Right ventricle myocardium inferior (tissue), 1 donor: ENCODE measurements around the gene SH3PXD2B. TPM values are rescaled to one million over a fixed set of nuclear protein-coding genes. Genes with fewer than 3 reads are reported as not detected.
"Not testable (repeated sequence)": the region's sequence is repeated elsewhere in the genome, so short reads cannot be mapped to it uniquely, and the experiment has no call there.

ENCODE experiments used
- ATAC-seq: fragments of 200-7000 bp; cut with Tn5 transposase; one replicate; pipeline ENCODE4 v1.9.1; 2020; ENCODE audit warnings: mild to moderate bottlenecking, moderate library complexity
- DNase-seq: peaks from one replicate; pipeline ENCODE4 v3.0.0; 2021; ENCODE audit errors: missing footprints
- intact Hi-C: fragments of 100-400 bp; cut with DNase I; formaldehyde crosslinking; loops from one replicate; pipeline ENCODE4 v1.11.0; 2022
- total RNA-seq: library from RNA; stranded (reverse); fragmentation: NEBNext Ultra II Directional; extraction: Animal tissue kit (Norgen Biotek cat#: 25700); gene quantifications from one replicate; pipeline ENCODE4 v1.2.1, GENCODE V29; 2021
- donor health status: DM: no; HTN: yes; CAD: no; lungs with severe emphysema.

The SH3PXD2B gene
- total RNA-seq, 1 donor from 2014 or later = 5.4 TPM

GRCh38 chr5:172336676-172337285 is 117.5 kb downstream of the SH3PXD2B start:
- DNase-seq (no peak), ATAC-seq (no peak)
- intact Hi-C loops = no loop called here

GRCh38 chr5:172336264-172336663 is 118.1 kb downstream of the SH3PXD2B start:
- DNase-seq = no peak
- no peak for ATAC-seq
- intact Hi-C loops = no loop called here

- DNase-seq = no peak
- intact Hi-C loops = no loop called here
- no peak for ATAC-seq
These were observed 118.6 kb downstream of the SH3PXD2B start for GRCh38 chr5:172335721-172336120.

- ATAC-seq (no peak), DNase-seq (no peak)
- intact Hi-C loops = no loop called here
These were observed 119.7 kb downstream of the SH3PXD2B start for GRCh38 chr5:172334641-172335040.

- ATAC-seq (no peak), DNase-seq (no peak)
- intact Hi-C loops = no loop called here
These were observed 120.1 kb downstream of the SH3PXD2B start for GRCh38 chr5:172334196-172334595.

- ATAC-seq, intact Hi-C loops, DNase-seq: not testable (repeated sequence)
These were observed 127.4 kb downstream of the SH3PXD2B start for GRCh38 chr5:172326901-172327300.

- intact Hi-C loops = no loop called here
- DNase-seq (no peak), ATAC-seq (no peak)
These were observed 128.9 kb downstream of the SH3PXD2B start for GRCh38 chr5:172325452-172325851.

- DNase-seq (no peak), ATAC-seq (no peak)
- intact Hi-C loops = no loop called here
These were observed 132.0 kb downstream of the SH3PXD2B start for GRCh38 chr5:172322028-172322965.

GRCh38 chr5:172321593-172321992 is 132.7 kb downstream of the SH3PXD2B start:
- no peak for DNase-seq
- intact Hi-C loops = no loop called here
- no peak for ATAC-seq

GRCh38 chr5:172319708-172320441 is 134.4 kb downstream of the SH3PXD2B start:
- no peak for DNase-seq
- intact Hi-C loops = no loop called here

GRCh38 chr5:172315587-172316493 is 138.5 kb downstream of the SH3PXD2B start:
- ATAC-seq = no peak
- intact Hi-C loops = no loop called here
- no peak for DNase-seq

More at GRCh38 chr5:172319708-172320441, 134.4 kb downstream of the SH3PXD2B start:
- ATAC-seq = peak; percentile 57

GRCh38 chr5:172313915-172314314 is 140.4 kb downstream of the SH3PXD2B start:
- ATAC-seq = no peak
- intact Hi-C loops = no loop called here
- no peak for DNase-seq

- no peak for ATAC-seq
- DNase-seq = no peak
- intact Hi-C loops = no loop called here
These were observed 142.0 kb downstream of the SH3PXD2B start for GRCh38 chr5:172312286-172312685.

GRCh38 chr5:172311605-172312004 is 142.7 kb downstream of the SH3PXD2B start:
- DNase-seq (no peak), ATAC-seq (no peak)
- intact Hi-C loops = no loop called here

GRCh38 chr5:172311026-172311425 is 143.3 kb downstream of the SH3PXD2B start:
- no peak for DNase-seq
- intact Hi-C loops = no loop called here
- no peak for ATAC-seq

- intact Hi-C loops = no loop called here
- DNase-seq (no peak), ATAC-seq (no peak)
These were observed 148.9 kb downstream of the SH3PXD2B start for GRCh38 chr5:172305380-172305779.

- ATAC-seq (no peak), DNase-seq (no peak)
- intact Hi-C loops = no loop called here
These were observed 150.6 kb downstream of the SH3PXD2B start for GRCh38 chr5:172303572-172304335.

- intact Hi-C loops = no loop called here
- no peak for DNase-seq
- no peak for ATAC-seq
These were observed 151.2 kb downstream of the SH3PXD2B start for GRCh38 chr5:172303162-172303561.
